ENCODE measurements around the gene LMTK3.

LMTK3 gene

DNA sequence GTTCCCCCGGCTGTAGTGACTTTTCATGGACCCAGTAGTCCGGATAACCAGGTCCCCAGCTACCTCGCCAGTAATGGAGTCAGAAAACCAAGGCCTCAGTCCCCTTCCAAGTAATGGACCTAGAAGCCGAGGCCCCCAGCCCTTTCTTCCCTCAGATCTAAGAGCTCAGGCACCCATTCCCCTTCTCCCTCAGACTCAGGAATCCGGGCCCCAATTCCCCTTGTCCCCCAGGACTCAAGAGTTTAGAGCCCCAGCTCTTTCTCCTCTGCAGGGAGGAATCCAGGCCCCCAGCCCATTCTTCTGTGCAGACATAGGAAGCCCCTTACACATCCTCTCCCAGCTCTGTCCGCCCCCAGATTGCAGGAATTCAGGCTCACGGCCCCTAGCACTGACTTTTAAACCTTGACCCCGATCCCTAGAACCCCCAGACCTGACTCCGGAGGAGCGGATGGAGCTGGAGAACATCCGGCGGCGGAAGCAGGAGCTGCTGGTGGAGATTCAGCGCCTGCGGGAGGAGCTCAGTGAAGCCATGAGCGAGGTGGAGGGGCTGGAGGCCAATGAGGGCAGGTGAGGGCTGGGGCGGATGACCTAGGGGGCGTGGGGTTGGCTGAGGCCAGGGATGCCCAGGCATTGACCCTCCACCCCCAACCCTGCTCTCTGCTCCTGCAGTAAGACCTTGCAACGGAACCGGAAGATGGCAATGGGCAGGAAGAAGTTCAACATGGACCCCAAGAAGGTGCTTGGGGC, 41.5 kb downstream of the LMTK3 start:
- no peak for DNase-seq (ENCODE audit: low read depth)

- peak; percentile 84 for DNase-seq (ENCODE audit: low read depth)
Observed at GRCh38 chr19:48469289-48469881, 42.2 kb downstream of the LMTK3 start, which contains the start of gene CYTH2. Gene CYTH2 (plus strand): TSS chr19:48469369. CDS start chr19:48469508, 139 bp downstream.

GRCh38 chr19:48468772-48469288, 42.8 kb downstream of the LMTK3 start:
- DNase-seq (ENCODE audit: low read depth) = peak; percentile 99

DNA sequence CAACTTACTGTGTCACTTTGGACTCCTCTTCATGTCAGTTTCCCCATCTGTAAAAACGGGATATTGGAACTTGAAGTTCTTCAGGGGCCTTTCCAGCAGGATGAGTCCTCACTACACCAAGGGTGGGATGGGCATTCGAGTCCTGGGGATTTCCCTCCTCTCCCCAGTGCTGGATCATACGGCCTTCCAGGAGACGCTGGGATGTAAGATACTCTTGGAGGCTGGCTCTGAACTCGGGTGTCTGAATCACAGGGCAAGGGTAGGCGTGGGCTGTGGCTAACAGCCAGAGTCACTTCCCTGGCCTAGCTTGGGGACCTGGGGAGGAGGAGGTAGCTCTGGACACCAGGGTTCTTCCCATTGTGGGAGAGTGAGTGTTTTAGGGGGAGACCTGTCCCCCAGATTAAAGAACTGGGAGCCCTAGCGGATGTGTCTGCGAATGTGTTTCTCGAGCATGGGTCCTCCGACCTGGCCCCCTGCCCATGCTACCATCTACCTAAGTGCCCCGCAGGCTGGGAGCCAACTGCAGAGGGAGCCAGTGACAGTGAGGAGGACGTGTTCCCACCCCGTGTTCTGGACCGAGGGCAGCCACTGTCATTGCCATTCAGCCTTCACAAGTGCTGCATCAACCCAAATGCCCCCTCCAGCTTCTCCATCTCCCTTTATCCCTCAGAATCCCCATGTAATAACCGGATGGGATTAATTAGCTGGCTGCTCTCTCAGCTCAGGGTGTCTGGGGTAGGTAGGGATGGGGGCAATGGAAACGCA, 44.9 kb downstream of the LMTK3 start:
- DNase-seq (ENCODE audit: low read depth) = peak; percentile 78

DNA sequence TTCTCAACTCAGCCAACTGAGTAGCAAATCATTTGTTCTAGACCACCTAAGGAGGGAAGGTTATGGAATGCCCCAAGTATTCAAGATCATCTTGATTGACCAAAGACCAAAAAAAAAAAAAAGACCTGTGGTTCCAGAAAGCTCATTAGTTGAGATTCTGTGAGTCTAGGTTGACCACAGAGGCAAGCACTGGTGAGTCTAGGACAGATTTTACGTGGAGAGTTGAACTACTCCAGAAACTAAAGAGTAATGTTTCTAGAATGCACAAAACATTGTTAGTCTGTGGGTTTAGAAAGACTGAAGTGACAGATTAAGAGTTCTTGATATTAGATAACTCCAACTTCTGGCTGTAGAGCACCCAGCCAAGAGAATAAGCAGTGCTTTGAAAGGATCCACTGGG, 46.4 kb downstream of the LMTK3 start:
- no peak for DNase-seq (ENCODE audit: low read depth)

GRCh38 chr19:48461982-48462655, 49.5 kb downstream of the LMTK3 start:
- DNase-seq (ENCODE audit: low read depth) = peak; percentile 44

GRCh38 chr19:48461651-48461981, 50.0 kb downstream of the LMTK3 start:
- DNase-seq (ENCODE audit: low read depth) = no peak

DNA sequence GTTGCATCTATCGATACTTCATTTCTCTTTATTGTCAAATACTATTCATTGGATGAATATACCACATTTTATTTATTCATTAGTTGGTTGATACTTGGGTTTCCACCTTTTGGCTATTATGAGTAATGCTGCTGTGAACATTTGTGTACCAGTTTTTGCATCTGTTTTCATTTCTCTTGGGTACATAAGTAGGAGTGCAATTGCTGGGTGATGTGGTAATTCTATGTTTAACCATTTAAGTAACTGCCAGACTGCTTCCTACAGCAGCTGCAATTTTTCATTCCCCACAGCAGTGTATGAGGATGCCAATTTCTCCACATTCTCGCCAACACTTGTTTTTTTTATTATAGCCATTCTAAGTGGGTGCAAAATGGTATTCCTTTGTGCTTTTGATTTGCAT, 53.6 kb downstream of the LMTK3 start:
- DNase-seq (ENCODE audit: low read depth) = no peak

DNA sequence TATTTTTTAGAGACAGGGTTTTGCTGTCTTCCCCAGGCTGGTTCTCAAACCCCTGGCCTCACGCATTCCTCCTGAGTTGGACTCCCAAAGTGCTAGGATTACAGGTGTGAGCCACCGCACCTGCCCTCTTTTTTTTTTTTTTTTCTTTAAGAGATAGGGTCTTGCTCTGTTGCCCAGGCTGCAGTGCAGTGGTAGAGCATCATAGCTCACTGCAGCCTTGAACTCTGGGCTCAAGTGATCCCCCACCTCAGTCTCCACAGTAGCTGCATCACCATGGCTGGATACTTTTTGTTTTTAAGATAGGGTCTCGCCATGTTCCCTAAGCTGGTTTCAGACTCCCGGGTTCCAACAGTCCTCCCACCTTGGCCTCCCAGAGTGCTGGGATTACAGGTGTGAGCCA, 54.8 kb downstream of the LMTK3 start:
- no peak for DNase-seq (ENCODE audit: low read depth)

DNA sequence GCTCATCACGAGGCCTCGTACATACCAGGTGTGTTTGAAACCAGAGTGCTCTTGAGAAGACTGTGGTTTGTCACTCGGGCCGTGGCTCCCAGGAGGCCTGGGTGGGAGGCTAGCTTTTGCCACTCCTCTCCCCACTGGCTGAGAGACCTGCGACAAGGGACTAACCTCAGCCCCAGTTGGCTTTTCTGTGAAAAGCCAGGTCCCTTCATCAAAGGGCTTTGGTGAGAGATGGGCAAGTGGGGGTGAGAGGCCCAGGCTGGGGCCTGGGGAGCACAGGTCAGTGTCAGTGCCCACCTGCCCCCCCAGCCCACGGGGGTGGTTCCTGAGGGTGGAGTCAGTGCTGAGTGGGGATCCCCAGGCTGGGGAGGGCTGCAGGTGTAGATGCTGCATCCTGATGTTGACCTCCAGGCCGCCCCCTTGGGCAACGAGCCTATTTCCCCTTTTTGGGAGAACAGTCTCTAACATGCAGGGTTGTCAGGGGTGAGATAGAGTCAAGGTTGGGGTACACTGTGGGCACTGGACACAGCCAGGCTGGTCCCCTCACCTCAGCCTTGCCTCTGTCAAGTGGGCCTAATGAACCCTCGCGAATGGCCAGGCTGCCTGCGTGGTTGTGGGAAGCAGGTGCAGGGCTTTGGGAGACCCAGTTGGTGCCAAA, 55.6 kb downstream of the LMTK3 start:
- no peak for DNase-seq (ENCODE audit: low read depth)

- no peak for DNase-seq (ENCODE audit: low read depth)
Observed at GRCh38 chr19:48455171-48455907, 56.3 kb downstream of the LMTK3 start, which contains the start of gene KCNJ14. Gene KCNJ14 (plus strand): TSS chr19:48455574. CDS start chr19:48461725, 6,151 bp downstream.

GRCh38 chr19:48454150-48454730, 57.4 kb downstream of the LMTK3 start:
- DNase-seq (ENCODE audit: low read depth) = no peak

DNA sequence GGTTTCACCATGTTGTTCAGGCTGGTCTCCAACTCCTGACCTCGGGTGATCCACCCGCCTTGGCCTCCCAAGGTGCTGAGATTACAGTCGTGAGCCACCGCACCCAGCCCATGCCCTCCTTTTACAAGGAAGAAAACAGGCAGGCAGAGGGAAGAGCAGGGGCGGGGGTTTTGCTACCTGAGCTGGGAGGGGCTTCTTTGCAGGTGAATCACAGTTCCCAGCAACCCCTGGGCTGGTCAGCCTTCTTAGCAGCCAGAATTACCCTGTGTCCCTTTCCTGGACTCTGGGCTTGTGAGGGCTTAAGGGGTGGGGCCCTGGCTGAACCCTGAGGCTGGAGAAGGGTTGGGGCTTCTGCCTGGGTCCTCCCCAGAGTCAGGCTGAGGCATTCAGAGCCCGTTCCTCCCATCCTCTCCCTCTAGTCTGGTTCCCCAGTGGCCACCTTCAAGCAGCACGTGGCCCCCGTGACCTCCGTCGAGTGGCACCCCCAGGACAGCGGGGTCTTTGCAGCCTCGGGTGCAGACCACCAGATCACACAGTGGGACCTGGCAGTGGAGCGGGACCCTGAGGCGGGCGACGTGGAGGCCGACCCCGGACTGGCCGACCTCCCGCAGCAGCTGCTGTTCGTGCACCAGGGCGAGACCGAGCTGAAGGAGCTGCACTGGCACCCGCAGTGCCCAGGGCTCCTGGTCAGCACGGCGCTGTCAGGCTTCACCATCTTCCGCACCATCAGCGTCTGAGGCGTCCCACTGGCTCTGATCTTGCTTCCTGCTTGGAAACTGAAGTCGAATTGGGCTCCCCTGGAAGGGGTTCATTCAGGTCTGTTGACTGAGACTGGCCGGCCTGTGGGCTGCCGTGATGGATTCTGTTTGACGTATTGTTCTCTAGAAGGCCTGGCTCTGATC, 59.1 kb downstream of the LMTK3 start:
- DNase-seq (ENCODE audit: low read depth) = no peak

DNA sequence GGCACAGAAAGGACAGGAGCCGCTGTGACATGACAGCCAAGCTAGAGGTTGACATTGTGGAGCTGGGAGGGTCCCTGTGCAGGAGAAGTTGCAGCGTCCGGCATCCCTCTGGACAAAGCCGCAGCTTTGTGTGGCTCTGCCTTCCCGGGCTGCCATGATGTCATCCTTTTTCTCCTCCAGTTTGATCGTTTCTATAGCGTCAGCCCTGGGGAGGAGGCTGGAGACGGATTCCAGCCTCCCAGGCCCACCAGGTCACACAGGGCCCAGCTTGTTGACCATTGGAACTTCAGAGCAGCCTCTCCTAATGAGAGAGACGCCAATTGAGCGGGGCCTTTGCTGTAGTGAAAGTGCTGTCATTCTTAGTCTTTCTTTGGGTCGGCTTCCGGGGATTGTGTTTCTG, 60.0 kb downstream of the LMTK3 start:
- DNase-seq (ENCODE audit: low read depth) = no peak

- DNase-seq (ENCODE audit: low read depth) = no peak
Observed at GRCh38 chr19:48450863-48451262, 60.8 kb downstream of the LMTK3 start.

- DNase-seq (ENCODE audit: low read depth) = no peak
Observed at GRCh38 chr19:48450441-48450840, 61.2 kb downstream of the LMTK3 start.

DNA sequence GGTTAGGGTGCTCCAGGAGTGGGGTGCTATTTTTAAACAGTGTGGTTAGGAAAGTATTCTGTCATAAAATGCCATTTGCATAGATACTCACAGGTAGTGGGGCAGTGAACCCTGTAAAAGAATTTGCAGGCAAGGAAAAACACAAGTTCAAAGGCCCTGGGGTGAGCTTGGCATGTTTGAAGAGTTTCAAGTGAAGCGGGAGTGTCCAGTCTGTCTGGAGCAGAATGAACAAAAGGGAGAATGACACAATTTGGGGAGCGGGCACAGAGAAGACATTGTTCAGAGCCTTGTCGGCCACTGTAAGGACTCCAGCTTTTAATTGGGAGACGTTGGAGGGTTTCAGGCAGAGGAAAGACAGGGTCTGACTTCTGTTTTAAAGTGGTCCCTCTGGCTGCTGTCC, 63.1 kb downstream of the LMTK3 start:
- no peak for DNase-seq (ENCODE audit: low read depth)

DNA sequence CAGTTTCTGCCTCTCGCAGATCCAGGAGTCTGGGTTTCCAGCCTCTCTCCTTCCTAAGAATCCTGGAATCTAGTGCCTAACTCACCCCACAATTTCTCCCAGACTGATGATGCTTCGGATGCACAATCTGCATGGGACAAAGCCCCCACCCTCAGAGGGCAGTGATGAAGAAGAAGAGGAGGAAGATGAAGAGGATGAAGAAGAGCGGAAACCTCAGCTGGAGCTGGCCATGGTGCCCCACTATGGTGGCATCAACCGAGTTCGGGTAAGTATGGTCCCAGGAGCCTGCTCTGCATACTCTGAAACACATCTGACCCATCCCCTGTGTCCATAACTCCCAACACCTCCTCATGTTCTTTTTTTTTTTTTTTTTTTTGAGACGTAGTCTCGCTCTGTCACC, 65.1 kb downstream of the LMTK3 start:
- DNase-seq (ENCODE audit: low read depth) = no peak

Measured in ELR (cell line).